ES-I3 (cell line): ENCODE measurements around the gene DIS3L.
"Not testable (repeated sequence)": the region's sequence is repeated elsewhere in the genome, so short reads cannot be mapped to it uniquely, and the experiment has no call there.

Source experiments
- H3K36me3 ChIP-seq: 2 replicates; pipeline ENCODE4 v1.6.1; 2013; ENCODE audit warnings: mild to moderate bottlenecking, low read length, control low read depth, moderate library complexity; ENCODE audit not compliant: insufficient read depth
- H3K4me1 ChIP-seq: 2 replicates; pipeline ENCODE4 v1.6.1; 2013; ENCODE audit warnings: mild to moderate bottlenecking, control low read depth, low read length; ENCODE audit not compliant: insufficient read depth
- H3K9ac ChIP-seq: 2 replicates; pipeline ENCODE4 v1.6.1; 2013; ENCODE audit warnings: low read depth, mild to moderate bottlenecking, low read length, moderate library complexity
- H3K9me3 ChIP-seq: 2 replicates; pipeline ENCODE4 v1.6.1; 2013; ENCODE audit warnings: mild to moderate bottlenecking, low read length, moderate library complexity; ENCODE audit not compliant: control insufficient read depth, insufficient read depth

The DIS3L gene

DNA sequence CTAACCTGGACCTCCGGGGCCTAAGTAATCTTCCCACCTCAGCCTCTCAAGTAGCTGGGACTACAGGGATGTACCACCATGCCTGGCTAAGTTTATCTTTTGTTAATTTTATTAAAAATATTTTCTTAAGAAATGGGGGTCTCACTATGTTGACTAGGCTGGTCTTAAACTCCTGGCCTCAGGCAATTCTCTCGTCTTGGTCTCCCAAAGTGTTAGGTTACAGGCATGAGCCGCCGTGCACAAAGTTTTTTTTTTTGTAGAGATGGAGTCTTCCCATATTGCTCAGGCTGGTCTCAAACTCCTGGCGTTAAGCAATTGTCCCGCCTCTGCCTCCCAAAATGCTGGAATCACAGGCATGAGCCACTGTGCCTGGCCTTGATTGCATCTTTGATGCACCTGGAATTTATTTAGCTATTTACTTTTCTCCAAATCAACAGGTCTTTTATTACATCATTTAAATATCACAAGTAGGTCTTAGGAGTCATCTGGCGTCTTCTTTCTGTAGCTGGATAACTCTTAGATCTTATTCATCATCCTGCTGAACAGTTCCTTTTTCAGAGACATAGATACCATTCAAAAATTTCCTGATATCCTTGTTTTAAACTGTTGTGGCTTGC, 85.6 kb downstream of the DIS3L start:
- H3K9ac ChIP-seq: no peak overlapping the region
- H3K36me3 ChIP-seq: no peaks in the 10 kb centered on the region
- no peaks in the 10 kb centered on the region for H3K4me1 ChIP-seq
- H3K9me3 ChIP-seq: no peaks in the 10 kb centered on the region

DNA sequence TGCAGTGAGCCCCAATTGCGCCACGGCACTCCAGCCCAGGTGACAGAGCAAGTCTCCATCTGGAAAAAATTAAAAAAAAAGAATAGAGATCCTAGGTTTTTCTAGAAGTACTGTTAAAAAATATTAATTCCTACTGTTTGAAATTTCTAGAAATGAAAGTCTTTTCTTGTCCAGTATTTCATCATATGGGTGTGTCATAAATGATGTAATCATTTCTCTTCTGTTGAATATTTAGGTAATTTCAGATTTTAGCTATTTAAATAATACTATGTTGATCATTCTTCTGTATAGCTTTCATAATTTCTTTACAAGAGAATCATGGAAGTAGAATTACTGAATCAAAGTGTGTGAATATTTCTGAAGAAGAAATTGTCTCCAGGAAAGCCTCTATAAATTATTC, 88.0 kb downstream of the DIS3L start:
- not testable (repeated sequence) for H3K9me3 ChIP-seq, H3K4me1 ChIP-seq, H3K36me3 ChIP-seq

More for the DNA sequence above, 88.0 kb downstream of the DIS3L start:
- H3K9ac ChIP-seq: not testable (repeated sequence)
